ENCODE measurements around the gene ADAMTS14. TPM values are rescaled to one million over a fixed set of nuclear protein-coding genes. Genes with fewer than 3 reads are reported as not detected.

The ADAMTS14 gene
- total RNA-seq, 2 experiments from 2014 or later, result not detected

DNA sequence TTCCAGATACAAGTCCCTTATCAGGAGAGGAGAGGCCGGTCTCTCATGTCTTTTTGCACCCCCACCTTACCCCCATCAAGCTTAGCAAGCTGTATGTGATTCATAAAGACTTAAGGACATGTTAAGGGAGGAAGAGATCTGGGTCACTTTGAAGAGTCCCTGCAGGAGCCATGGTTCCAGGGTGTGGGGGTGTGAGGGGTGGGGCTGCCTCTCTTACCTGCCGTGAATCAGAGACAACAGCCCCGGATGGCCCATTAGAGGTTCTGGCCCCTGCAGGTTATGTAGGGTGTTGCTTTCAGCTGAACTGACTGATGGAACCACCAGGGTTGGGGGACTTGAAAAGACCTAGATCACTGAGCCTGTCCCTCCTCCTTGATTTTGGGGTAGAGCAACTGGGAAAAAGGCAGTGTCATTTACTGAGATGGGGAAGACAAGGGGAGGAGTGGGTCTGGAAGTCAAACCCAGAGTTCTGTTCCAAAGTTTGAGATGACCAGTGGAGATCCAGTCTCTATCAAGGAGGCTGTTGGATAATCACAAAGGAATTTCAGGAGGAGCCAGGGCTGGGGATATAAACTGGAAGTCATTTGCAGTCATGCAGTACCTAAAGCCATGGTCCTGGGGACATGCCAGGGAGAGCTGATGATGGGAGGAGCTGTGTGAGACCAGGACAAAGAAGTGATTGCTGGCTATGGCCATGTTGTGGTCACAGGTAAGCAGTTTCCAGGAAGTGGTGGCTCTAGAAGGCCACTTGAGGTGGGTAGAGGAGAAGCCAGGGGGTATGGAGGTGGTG is 23.1 kb downstream of the ADAMTS14 start:
- POLR2A ChIA-PET, result no interaction called here
- CTCF ChIA-PET, result interaction anchor here (0.6 to 0.7 kb wide), 2 partner anchors 101 to 206 kb away, joined by 3 read pairs; no protein-coding TSS in a partner anchor
- Mint-ChIP-seq H3K4me1 (no peaks in the 10 kb centered on the region), H3K36me3 (ENCODE audit: low read depth) (no peaks in the 10 kb centered on the region), H3K4me3 (no peak overlapping the region), H3K9me3 (no peaks in the 10 kb centered on the region), H3K27me3 (no peaks in the 10 kb centered on the region), H3K27ac (no peak overlapping the region)
- no peak for DNase-seq

DNA sequence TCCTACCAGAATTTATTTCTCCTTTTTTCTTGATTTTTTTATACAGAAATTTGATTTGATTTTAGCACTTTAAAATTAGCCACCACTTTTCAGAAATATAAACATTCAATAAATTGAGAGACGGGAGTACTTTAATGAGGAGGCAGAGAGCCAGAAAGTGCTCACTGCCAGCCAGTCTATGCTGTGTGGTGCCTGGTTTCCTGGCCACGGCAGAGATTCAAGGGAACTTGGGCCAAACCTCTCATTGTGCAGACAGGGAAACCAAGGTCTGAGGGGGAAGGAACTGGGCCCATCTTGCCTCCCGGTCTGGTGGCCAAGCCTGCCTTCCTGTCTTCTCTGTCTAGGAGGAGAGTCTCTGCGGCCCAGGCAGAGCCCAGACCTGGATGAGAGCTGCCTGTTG is 25.9 kb downstream of the ADAMTS14 start:
- H3K27ac Mint-ChIP-seq, result no peak overlapping the region
- H3K4me3 Mint-ChIP-seq, result no peak overlapping the region
- H3K27me3 Mint-ChIP-seq, result no peaks in the 10 kb centered on the region
- ChIA-PET POLR2A (no interaction called here), CTCF (no interaction called here)
- H3K9me3 Mint-ChIP-seq, result no peaks in the 10 kb centered on the region
- no peak for DNase-seq
- H3K36me3 Mint-ChIP-seq (ENCODE audit: low read depth), result no peaks in the 10 kb centered on the region
- no peaks in the 10 kb centered on the region for H3K4me1 Mint-ChIP-seq

DNA sequence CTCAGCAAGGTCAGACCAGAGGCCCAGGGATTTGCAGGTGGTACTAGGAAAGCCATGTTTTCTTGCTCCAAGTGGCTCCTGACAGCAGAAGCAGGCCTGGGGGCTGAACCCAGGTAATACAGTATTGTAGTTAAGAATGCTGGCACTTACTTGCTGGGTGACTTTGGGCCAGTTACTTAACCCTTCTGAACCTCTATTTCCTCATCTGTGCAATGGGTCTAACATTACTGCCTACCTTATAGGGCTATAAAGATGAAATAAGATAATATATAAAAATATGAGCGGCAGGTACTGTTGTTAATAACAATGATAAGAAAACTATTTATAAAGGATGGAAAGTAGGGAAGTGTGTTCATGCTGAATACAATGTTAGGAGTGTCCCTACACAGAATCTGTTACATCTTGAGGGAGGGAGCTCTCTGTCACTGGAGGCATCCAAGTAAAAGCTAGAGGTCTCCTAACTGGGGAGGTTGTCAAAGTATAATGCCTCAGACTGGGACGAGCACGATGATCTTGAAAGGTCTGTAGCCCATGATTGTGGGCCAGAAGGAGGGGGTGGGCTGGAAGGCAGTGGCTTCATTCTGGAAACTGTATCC is 26.9 kb downstream of the ADAMTS14 start:
- Mint-ChIP-seq H3K4me3 (no peak overlapping the region), H3K9me3 (no peaks in the 10 kb centered on the region), H3K4me1 (no peaks in the 10 kb centered on the region), H3K27me3 (no peaks in the 10 kb centered on the region), H3K27ac (no peak overlapping the region), H3K36me3 (ENCODE audit: low read depth) (no peaks in the 10 kb centered on the region)
- ChIA-PET CTCF (no interaction called here), POLR2A (no interaction called here)
- no peak for DNase-seq

DNA sequence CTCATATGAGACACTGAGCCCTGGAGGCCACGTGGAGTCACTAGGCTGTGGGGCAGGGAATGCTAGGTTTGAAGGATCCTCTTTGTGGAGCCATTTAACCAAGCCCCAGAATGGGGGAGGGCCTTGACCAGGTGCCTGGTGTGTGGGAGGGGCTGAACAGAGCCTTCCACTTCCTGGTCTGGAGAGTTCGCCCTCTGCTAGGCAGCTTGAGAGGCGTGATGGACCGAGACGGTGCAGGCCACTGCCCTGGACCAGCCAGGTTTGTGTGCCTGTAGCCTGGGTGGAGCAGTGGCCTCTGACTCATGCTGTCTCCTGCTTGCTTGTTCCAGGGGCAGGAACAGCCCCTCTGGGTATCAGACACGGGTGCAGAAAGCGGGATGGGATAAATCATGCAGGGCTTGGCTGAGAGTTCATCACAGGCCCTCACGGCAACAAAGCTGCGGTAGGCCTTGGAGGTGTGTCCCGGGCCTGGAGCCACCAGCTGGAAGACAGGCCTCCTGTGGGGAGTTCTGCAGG is 27.4 kb downstream of the ADAMTS14 start:
- H3K27ac Mint-ChIP-seq, result no peak overlapping the region
- no peaks in the 10 kb centered on the region for H3K36me3 Mint-ChIP-seq (ENCODE audit: low read depth)
- DNase-seq, result no peak
- no peak overlapping the region for H3K4me3 Mint-ChIP-seq
- ChIA-PET POLR2A (no interaction called here), CTCF (no interaction called here)
- H3K27me3 Mint-ChIP-seq, result no peaks in the 10 kb centered on the region
- H3K9me3 Mint-ChIP-seq, result no peaks in the 10 kb centered on the region
- H3K4me1 Mint-ChIP-seq, result no peaks in the 10 kb centered on the region

DNA sequence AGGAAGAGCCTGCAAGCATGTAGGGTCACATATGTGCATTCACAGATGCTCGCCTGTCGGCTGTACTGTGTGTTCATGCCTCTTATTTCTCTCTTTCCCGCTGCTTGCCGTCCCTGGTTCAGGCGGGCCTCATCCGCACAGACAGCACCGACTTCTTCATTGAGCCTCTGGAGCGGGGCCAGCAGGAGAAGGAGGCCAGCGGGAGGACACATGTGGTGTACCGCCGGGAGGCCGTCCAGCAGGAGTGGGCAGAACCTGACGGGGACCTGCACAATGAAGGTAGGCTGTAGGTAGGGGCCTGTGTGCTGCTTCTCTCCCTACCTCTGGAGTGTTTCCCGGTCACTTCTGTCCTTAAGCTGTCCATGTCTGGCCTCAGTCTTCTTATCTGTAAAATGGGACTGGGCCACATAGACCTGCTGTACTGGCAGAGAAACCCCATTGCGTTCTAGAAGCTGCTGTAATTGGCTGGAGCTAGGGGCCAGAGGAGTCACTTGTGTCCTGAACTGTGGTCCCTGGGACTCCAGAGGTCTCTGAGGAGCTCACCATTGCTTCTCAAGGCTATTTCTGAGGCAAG is 30.0 kb downstream of the ADAMTS14 start:
- Mint-ChIP-seq H3K4me3 (no peak overlapping the region), H3K27ac (no peak overlapping the region), H3K27me3 (no peaks in the 10 kb centered on the region), H3K36me3 (ENCODE audit: low read depth) (no peaks in the 10 kb centered on the region), H3K9me3 (no peaks in the 10 kb centered on the region), H3K4me1 (no peaks in the 10 kb centered on the region)
- ChIA-PET POLR2A (no interaction called here), CTCF (interaction anchor here (1.2 kb wide), 1 partner anchor 33 kb away, joined by 4 read pairs; no protein-coding TSS in a partner anchor)
- no peak for DNase-seq

DNA sequence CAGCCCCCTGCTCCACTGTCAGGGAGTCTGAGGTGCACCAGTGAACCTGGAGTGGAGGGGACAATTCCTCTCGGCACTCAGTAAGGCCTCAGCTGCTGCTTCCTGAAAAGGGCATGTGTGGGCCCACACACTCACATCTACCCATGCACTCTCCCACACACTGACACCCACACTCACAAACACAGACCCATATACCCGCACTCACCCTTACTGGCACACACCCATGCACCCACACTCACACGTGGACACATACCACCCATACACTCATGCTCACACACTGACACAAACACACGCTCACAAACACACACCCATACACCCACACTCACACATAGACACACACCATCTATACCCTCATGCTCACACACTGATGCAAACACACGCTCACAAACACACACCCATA is 31.9 kb downstream of the ADAMTS14 start:
- Mint-ChIP-seq H3K27me3 (no peaks in the 10 kb centered on the region), H3K4me3 (no peak overlapping the region), H3K9me3 (no peaks in the 10 kb centered on the region), H3K27ac (no peak overlapping the region), H3K36me3 (ENCODE audit: low read depth) (no peaks in the 10 kb centered on the region), H3K4me1 (no peaks in the 10 kb centered on the region)
- POLR2A ChIA-PET, result no interaction called here
- CTCF ChIA-PET, result no interaction called here
- no peak for DNase-seq

DNA sequence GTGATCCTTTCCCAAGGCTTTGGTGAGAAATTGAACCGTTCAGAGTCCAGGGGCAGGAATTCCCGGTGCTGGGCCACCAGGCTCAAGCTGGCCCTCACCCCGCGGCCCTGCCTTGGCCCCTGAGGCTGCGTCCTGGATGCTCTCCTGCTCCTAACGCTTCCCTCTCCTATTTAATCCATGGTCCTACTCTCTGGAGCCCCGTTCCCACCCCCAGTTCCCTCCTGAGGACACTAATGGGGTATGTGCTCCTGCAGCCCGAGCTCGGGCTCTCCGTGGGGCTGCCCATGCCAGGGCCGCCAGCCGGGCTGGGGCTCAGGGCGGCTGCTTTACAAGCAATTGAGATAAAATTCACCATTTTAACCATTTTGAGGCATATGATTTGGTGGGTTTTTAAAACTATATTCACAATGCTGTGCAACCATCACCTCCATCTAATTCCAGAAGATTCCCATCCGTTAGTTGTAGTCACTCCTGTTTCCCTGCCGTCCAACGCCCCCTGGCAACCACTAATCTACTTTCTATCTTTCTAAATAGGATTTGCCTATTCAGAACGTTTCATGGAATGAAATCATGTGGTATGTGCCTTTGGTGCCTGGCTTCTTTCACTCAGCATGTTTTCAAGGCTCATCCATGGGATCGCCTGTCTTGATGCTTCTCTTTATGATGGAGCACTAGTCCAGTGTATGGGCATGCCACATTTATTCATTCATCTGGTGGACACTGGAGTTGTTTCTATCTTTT is 33.0 kb downstream of the ADAMTS14 start:
- DNase-seq, result no peak
- Mint-ChIP-seq H3K36me3 (ENCODE audit: low read depth) (no peaks in the 10 kb centered on the region), H3K4me1 (no peaks in the 10 kb centered on the region), H3K9me3 (no peaks in the 10 kb centered on the region), H3K27me3 (no peaks in the 10 kb centered on the region), H3K4me3 (no peak overlapping the region), H3K27ac (no peak overlapping the region)
- ChIA-PET CTCF (no interaction called here), POLR2A (no interaction called here)

DNA sequence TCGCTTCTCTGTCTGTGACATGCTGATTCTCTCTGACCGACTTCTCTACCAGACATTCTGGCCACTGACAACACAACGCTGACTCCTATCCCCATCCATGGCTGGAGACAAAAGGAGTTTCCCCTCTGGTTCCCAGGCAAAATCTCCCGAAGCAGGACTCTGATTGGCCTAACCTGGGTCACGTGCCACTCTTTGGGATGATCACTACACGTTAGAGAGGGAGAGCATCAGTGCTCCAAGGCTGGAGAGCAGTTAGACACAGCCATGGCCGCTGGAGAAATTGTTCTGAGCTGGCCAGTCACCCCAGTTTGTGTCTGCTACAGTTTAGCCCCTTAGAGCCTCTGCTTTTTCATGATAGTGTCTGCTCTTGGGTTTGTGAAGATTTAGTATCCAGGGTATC is 38.9 kb downstream of the ADAMTS14 start:
- POLR2A ChIA-PET, result no interaction called here
- Mint-ChIP-seq H3K4me1 (no peaks in the 10 kb centered on the region), H3K36me3 (ENCODE audit: low read depth) (no peaks in the 10 kb centered on the region), H3K27ac (no peak overlapping the region), H3K27me3 (no peaks in the 10 kb centered on the region), H3K4me3 (no peak overlapping the region), H3K9me3 (no peaks in the 10 kb centered on the region)
- no peak for DNase-seq
- CTCF ChIA-PET, result no interaction called here

DNA sequence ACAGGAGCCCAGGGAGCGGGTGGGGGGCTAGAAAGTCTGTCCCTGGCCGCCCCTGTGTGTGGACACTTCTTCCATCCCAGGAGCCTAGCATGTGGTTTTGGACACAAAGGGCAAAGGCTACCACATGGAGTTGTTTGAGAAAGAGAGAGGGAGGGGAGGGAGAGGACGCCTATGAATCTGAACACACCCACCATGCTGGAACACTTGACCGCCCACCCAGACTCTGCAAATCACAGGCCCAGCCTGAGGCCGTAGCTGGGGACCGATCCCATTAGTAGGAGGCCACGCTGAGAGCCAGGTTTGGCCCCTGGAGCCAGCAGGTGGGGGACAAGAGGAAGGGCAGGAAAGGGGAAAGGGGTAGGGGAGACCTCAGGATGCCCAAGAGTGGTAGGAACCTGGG is 39.6 kb downstream of the ADAMTS14 start:
- no peaks in the 10 kb centered on the region for H3K36me3 Mint-ChIP-seq (ENCODE audit: low read depth)
- H3K9me3 Mint-ChIP-seq, result no peaks in the 10 kb centered on the region
- ChIA-PET POLR2A (no interaction called here), CTCF (no interaction called here)
- DNase-seq, result no peak
- H3K27me3 Mint-ChIP-seq, result no peaks in the 10 kb centered on the region
- no peak overlapping the region for H3K27ac Mint-ChIP-seq
- H3K4me1 Mint-ChIP-seq, result no peaks in the 10 kb centered on the region
- H3K4me3 Mint-ChIP-seq, result no peak overlapping the region

DNA sequence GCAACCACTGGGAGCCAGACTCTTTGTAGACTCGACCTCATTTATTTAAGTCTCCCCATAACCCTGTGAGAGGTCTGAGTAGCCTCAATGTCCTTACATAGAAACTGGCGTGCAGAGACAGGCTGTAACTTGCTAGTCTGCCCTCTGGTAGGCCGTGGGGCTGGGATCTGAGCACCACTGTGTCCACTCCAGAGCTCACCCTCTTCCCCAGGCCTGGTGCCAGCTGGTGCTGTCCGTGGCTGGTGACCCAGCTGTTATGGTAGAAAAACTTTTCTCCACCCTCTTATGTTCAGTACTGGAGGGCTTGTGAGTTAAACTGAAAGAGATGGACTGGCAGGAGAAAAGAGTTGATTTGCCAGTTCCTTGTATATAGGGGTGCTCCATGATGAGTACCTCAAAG is 41.9 kb downstream of the ADAMTS14 start:
- Mint-ChIP-seq H3K27ac (no peak overlapping the region), H3K36me3 (ENCODE audit: low read depth) (no peaks in the 10 kb centered on the region), H3K4me3 (no peak overlapping the region), H3K4me1 (no peaks in the 10 kb centered on the region), H3K9me3 (no peaks in the 10 kb centered on the region), H3K27me3 (no peaks in the 10 kb centered on the region)
- DNase-seq, result no peak
- ChIA-PET POLR2A (no interaction called here), CTCF (interaction anchor here (0.6 to 1.7 kb wide), 2 partner anchors 14 to 1284 kb away, joined by 3 read pairs; no protein-coding TSS in a partner anchor)

DNA sequence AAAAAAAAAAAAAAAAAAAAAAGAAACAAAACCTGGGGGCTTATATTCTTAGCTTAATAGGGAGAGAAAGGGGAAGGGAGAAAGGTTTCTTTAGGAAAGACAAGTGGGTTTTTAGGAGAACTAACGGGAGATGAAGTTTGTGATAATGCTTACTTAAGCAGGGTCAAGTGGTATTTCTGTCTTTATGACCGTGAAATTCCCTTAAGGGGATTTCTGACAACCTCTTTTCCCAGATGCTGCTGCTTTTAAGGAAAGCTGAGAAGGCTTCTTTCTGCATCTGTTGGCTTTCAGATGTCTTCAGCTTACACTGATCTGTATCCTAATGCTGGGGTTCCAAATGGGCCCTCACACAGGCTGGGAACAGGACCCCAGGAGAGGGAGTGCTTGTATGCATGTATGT is 42.6 kb downstream of the ADAMTS14 start:
- Mint-ChIP-seq H3K4me1 (no peaks in the 10 kb centered on the region), H3K9me3 (no peaks in the 10 kb centered on the region), H3K27me3 (no peaks in the 10 kb centered on the region), H3K27ac (no peak overlapping the region), H3K36me3 (ENCODE audit: low read depth) (no peaks in the 10 kb centered on the region), H3K4me3 (no peak overlapping the region)
- ChIA-PET CTCF (interaction anchor here (0.6 to 1.7 kb wide), 4 partner anchors 14 to 1285 kb away, joined by 3 read pairs; no protein-coding TSS in a partner anchor), POLR2A (no interaction called here)
- no peak for DNase-seq

DNA sequence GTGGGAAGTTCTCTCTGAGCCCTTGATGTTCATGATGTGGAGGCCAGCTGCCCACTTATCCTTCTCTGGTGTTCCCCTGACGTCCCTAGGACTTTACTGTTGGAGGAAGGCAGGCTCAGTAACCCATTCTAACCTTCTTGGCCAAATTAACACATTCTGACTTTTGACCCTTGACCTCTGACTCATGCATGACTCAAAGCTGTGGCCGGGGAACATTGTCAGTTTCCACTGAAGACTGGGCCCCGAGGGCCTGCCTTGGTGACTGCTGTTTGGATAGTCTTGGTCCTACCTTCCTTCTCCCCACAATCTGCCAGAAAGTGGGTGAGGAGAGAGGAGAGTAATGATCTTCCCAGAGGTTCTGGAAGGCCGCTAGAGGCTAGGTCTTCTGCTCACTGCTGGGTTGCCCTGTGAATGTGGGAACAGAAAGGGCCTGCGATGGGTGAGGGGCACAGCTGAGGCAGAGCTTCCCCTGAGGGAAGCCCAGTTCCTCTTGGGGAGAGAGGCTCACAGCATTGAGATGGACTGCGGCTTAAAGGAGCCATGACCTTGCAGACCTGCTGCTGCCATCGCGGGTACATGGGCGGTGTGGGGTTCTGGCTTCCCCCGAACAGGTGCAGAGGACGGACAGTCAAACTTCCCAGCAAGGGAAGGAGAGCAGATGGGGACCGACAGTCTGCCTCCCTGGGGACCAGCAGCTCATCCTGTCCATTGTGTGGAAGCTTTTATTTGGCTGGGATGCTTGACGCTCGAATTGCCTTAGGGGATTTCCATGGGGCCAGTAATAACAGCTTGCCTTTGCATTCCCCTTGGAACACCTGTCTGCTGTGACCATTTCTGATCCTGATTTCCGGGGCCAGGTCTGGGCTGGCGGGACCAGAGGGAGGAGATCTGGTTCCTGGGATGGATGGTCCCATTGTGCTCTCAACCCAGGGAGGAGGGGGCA is 43.8 kb downstream of the ADAMTS14 start:
- Mint-ChIP-seq H3K4me3 (no peak overlapping the region), H3K27me3 (no peaks in the 10 kb centered on the region), H3K4me1 (no peaks in the 10 kb centered on the region), H3K9me3 (no peaks in the 10 kb centered on the region), H3K27ac (no peak overlapping the region), H3K36me3 (ENCODE audit: low read depth) (no peaks in the 10 kb centered on the region)
- no peak for DNase-seq
- POLR2A ChIA-PET, result no interaction called here
- CTCF ChIA-PET, result interaction anchor here (1.4 kb wide), 1 partner anchor 43 kb away, joined by 3 read pairs; no protein-coding TSS in a partner anchor
